Heart right ventricle (tissue), 16 donors: Measurements from ENCODE around the gene RNU1-3. TPM values are rescaled to one million over a fixed set of nuclear protein-coding genes. Genes with fewer than 3 reads are reported as not detected.
A peak's percentile ranks its signal among the peaks of the same experiment; 100 is the strongest.
"Not testable (repeated sequence)": the region's sequence is repeated elsewhere in the genome, so short reads cannot be mapped to it uniquely, and the experiment has no call there.

Source experiments
- ATAC-seq, 8 donors: fragments of 200-7000 bp; cut with Tn5 transposase; one replicate each; pipeline ENCODE4 v1.9.1; 2020; ENCODE audit warnings: mild to moderate bottlenecking in 8 of 8, moderate library complexity in 8 of 8, moderate number of reproducible peaks in 1 of 8
- DNase-seq, 2 donors: peaks; one replicate each; pipeline ENCODE4 v3.0.0-alpha.2; 2020
- H3K27ac ChIP-seq, 10 donors: fragments of 200-600 bp; sonication (generic) in 2 of 10; one replicate each; pipeline versions ENCODE4 v1.5.0 to v1.8.0; 2020 to 2022; ENCODE audit warnings: mild to moderate bottlenecking in 3 of 10
- H3K27me3 ChIP-seq, 7 donors: fragments of 200-600 bp; one replicate each; pipeline ENCODE4 v1.8.0; 2021 to 2022; ENCODE audit warnings: mild to moderate bottlenecking in 2 of 7
- H3K36me3 ChIP-seq, 9 donors: fragments of 200-600 bp; sonication (generic) in 1 of 9; one replicate each; pipeline versions ENCODE4 v1.5.0 to v1.8.0; 2020 to 2022; ENCODE audit warnings: mild to moderate bottlenecking in 2 of 9
- H3K4me1 ChIP-seq, 9 donors: fragments of 200-600 bp; sonication (generic) in 1 of 9; one replicate each; pipeline versions ENCODE4 v1.5.0 to v1.8.0; 2020 to 2022; ENCODE audit warnings: mild to moderate bottlenecking in 4 of 9
- H3K4me3 ChIP-seq, 10 donors: fragments of 200-600 bp; sonication (generic) in 2 of 10; one replicate each; pipeline versions ENCODE4 v1.5.0 to v1.8.0; 2020 to 2022; ENCODE audit warnings: mild to moderate bottlenecking in 7 of 10, moderate library complexity in 2 of 10
- H3K9me3 ChIP-seq, 11 donors: fragments of 200-600 bp in 10 of 11; sonication (generic) in 2 of 11; one replicate each; pipeline versions ENCODE4 v1.5.0 to v1.8.0; 2013 to 2022; ENCODE audit warnings: mild to moderate bottlenecking in 2 of 11, control low read depth in 1 of 11, moderate library complexity in 1 of 11
- WGBS, 2 donors: extraction: QIAGEN DNeasy Blood & Tissue Kit; methylation state at CpG; one replicate each; pipeline ENCODE4 v1.1.7; 2013; ENCODE audit warnings: inconsistent platforms in 1 of 2; 5-methylcytosine and 5-hydroxymethylcytosine counted together
- intact Hi-C, 10 donors: fragments of 100-400 bp; cut with DNase I; formaldehyde crosslinking; loops; one replicate each; pipeline versions ENCODE4 v1.11.1 to v1.14.2; 2022
- polyA plus RNA-seq, 2 donors: library from polyadenylated mRNA; stranded (reverse); fragments of 200-250 nt; gene quantifications; one replicate each; pipeline ENCODE4 v1.2.3, GENCODE V29; 2013
- total RNA-seq, 10 donors: library from RNA; stranded (reverse); fragmentation: NEBNext Ultra II Directional in 3 of 10; extraction: Animal tissue kit (Norgen Biotek cat#: 25700) in 3 of 10; gene quantifications; one replicate each; pipeline versions ENCODE4 v1.2.1 to v1.2.4, GENCODE V29; 2021 to 2023
- donor health status: Arrhythmogenic right ventricular cardiomyopathy.
- donor health status: ischemic (EF 13 %, LVEDD 7.1; RV severe dilation, severe dysfunction).
- donor health status: healthy with polysubstance abuse.
- donor health status: DM: no; HTN: yes; CAD: no.
- donor health status: DM: no; HTN: no; CAD: no.
- donor health status: ischemic (EF 25% LVEDD 6.9; RV normal size, moderate dysfunction).
- donor health status: ischemic (EF 25% LVEDD 5.7; RV mildly dilated, moderate dysfunction).
- donor health status: healthy.
- donor health status: DM: yes; HTN: yes; CAD: no.
- donor health status: Ischemic cardiomyopathy.
- donor health status: ischemic (EF 35%, LVEDD 5.7; RV mildly dilated, moderate dysfunction).
- donor health status: nonischemic (EF 11% LVEDD 7.7; RV severe dilation, severe dysfunction).
- donor health status: DM: yes; HTN: yes; CAD: no.
- donor health status: PGD.
- donor health status: ischemic (EF 29% LVEDD 5.4; RV normal size, mild dysfunction).
- donor health status: nonischemic (EF 23%, LVEDD 6.1; RV moderate dilation, normal function).

RNU1-3 gene
- total and polyA plus RNA-seq, 12 donors: 635 to 5,242 (median 1,949) TPM; not detected in 2

GRCh38 chr1:16651560-16651959 is 15.2 kb downstream of the RNU1-3 start:
- DNase-seq, H3K4me3 ChIP-seq, ATAC-seq, intact Hi-C loops, H3K4me1 ChIP-seq, H3K36me3 ChIP-seq, H3K27ac ChIP-seq, H3K9me3 ChIP-seq: not testable (repeated sequence)
- 96 to 97% methylated on average over 1 of the region's 1 CpG for WGBS, 2 donors
- peaks cover 0 to 35% (median 14%) of the 10 kb centered on the region in 7 donors for H3K27me3 ChIP-seq

GRCh38 chr1:16649960-16650359 is 16.8 kb downstream of the RNU1-3 start:
- H3K4me3 ChIP-seq, H3K27ac ChIP-seq, ATAC-seq, H3K36me3 ChIP-seq, intact Hi-C loops, H3K4me1 ChIP-seq, H3K9me3 ChIP-seq: not testable (repeated sequence)
- peak; percentile 2 to 9 for DNase-seq
- H3K27me3 ChIP-seq: peaks cover 0 to 35% (median 18%) of the 10 kb centered on the region in 7 donors
- WGBS, 2 donors: 78 to 85% methylated on average over 9 of the region's 9 CpGs

DNA sequence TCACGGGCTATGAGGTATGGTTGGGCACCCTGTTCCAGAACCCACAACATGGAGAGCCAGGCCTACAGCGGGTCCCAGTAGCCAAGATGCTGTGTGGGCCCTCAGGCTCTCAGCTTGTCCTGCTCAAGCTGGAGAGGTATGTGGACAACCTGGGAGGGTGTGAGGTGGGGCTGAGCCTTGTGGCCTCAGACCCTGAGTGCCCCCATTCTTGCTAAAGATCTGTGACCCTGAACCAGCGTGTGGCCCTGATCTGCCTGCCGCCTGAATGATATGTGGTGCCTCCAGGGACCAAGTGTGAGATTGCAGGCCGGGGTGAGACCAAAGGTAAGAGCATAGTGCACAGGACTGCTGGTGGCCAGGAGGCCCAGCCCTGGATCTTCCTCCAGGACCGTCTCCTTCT is 17.4 kb downstream of the RNU1-3 start:
- WGBS, 2 donors: 75 to 86% methylated on average over 4 to 5 of the region's 6 CpGs
- intact Hi-C loops: not testable (repeated sequence)
- peak in 1 of 2 donors; percentile 2 for DNase-seq

GRCh38 chr1:16648756-16649155 is 18.0 kb downstream of the RNU1-3 start:
- WGBS, 2 donors: 93 to 96% methylated on average over 7 of the region's 8 CpGs
- Histone ChIP-seq H3K4me1 (peaks cover 6 to 16% (median 12%) of the 10 kb centered on the region in 9 donors), H3K27me3 (peaks cover 0 to 35% (median 18%) of the 10 kb centered on the region in 7 donors)
- H3K27ac ChIP-seq, H3K36me3 ChIP-seq, H3K9me3 ChIP-seq, H3K4me3 ChIP-seq, intact Hi-C loops, ATAC-seq: not testable (repeated sequence)
- DNase-seq: peak in 1 of 2 donors; percentile 3

More for the DNA sequence above, 17.4 kb downstream of the RNU1-3 start:
- ATAC-seq, H3K4me3 ChIP-seq, H3K9me3 ChIP-seq, H3K36me3 ChIP-seq, H3K27ac ChIP-seq: not testable (repeated sequence)
- Histone ChIP-seq H3K27me3 (peaks cover 0 to 35% (median 18%) of the 10 kb centered on the region in 7 donors), H3K4me1 (peaks cover 6 to 12% (median 8%) of the 10 kb centered on the region in 9 donors)

- not testable (repeated sequence) for H3K27ac ChIP-seq
- H3K4me3 ChIP-seq: peak overlapping the region in 3 of 10 donors; percentile 12 to 31 (median 13)
Measured at GRCh38 chr1:16648250-16648649, 18.5 kb downstream of the RNU1-3 start.

GRCh38 chr1:16647179-16648176 is 19.3 kb downstream of the RNU1-3 start:
- WGBS, 2 donors: 3 to 4% methylated on average over 50 to 59 of the region's 84 CpGs

More at GRCh38 chr1:16648250-16648649, 18.5 kb downstream of the RNU1-3 start:
- H3K27me3 ChIP-seq: peaks cover 0 to 35% (median 18%) of the 10 kb centered on the region in 7 donors
- ATAC-seq, intact Hi-C loops, H3K9me3 ChIP-seq, H3K36me3 ChIP-seq: not testable (repeated sequence)
- WGBS, 2 donors: 15 to 19% methylated on average over 25 to 27 of the region's 32 CpGs
- peak; percentile 2 to 8 for DNase-seq
- H3K4me1 ChIP-seq: peaks cover 7 to 21% (median 17%) of the 10 kb centered on the region in 9 donors

DNA sequence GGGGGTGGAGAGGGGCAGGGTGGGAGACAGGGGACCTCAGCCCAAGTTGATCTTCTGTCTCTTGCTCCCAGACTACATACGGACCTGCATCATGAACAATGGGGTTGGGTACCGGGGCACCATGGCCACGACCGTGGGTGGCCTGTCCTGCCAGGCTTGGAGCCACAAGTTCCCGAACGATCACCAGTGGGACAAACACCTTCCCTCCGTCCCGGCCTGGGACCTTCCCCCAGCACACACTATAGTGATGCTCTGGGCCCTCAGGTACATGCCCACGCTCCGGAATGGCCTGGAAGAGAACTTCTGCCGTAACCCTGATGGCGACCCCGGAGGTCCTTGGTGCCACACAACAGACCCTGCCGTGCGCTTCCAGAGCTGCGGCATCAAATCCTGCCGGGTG is 20.0 kb downstream of the RNU1-3 start:
- peaks cover 15 to 36% (median 29%) of the 10 kb centered on the region in 9 donors for H3K4me1 ChIP-seq
- H3K27ac ChIP-seq, H3K4me3 ChIP-seq, ATAC-seq, H3K36me3 ChIP-seq, H3K9me3 ChIP-seq, intact Hi-C loops, DNase-seq: not testable (repeated sequence)
- peaks cover 0 to 31% (median 18%) of the 10 kb centered on the region in 7 donors for H3K27me3 ChIP-seq
- 95 to 96% methylated on average over 7 to 9 of the region's 17 CpGs for WGBS, 2 donors

More at GRCh38 chr1:16647179-16648176, 19.3 kb downstream of the RNU1-3 start:
- peaks cover 14 to 29% (median 25%) of the 10 kb centered on the region in 9 donors for H3K4me1 ChIP-seq
- H3K36me3 ChIP-seq, H3K9me3 ChIP-seq, intact Hi-C loops, H3K27ac ChIP-seq: not testable (repeated sequence)
- H3K4me3 ChIP-seq: peak overlapping the region in 7 of 10 donors; percentile 9 to 31 (median 23)
- peak in 1 of 8 donors; percentile 2 for ATAC-seq
- peaks cover 0 to 35% (median 18%) of the 10 kb centered on the region in 7 donors for H3K27me3 ChIP-seq
- peak; percentile 8 to 19 for DNase-seq

GRCh38 chr1:16646061-16646664 is 20.6 kb downstream of the RNU1-3 start:
- H3K9me3 ChIP-seq, H3K36me3 ChIP-seq, ATAC-seq, H3K4me3 ChIP-seq, intact Hi-C loops, H3K27ac ChIP-seq: not testable (repeated sequence)
- WGBS, 2 donors: 89 to 91% methylated on average over 15 of the region's 15 CpGs
- H3K4me1 ChIP-seq: peaks cover 15 to 36% (median 29%) of the 10 kb centered on the region in 9 donors
- peaks cover 0 to 26% (median 16%) of the 10 kb centered on the region in 7 donors for H3K27me3 ChIP-seq
- peak; percentile 6 to 13 for DNase-seq

GRCh38 chr1:16645271-16646060 is 21.3 kb downstream of the RNU1-3 start:
- peak overlapping the region in 9 of 10 donors; percentile 72 to 94 (median 86) for H3K27ac ChIP-seq
- intact Hi-C loops: loop anchor here in 1 of 10 donors (2.0 kb wide), 1 partner anchor 31 kb away; no protein-coding TSS in a partner anchor
- not testable (repeated sequence) for H3K9me3 ChIP-seq, H3K36me3 ChIP-seq
- peaks cover 0 to 22% (median 16%) of the 10 kb centered on the region in 7 donors for H3K27me3 ChIP-seq
- DNase-seq (peak; percentile 10 to 33), ATAC-seq (peak in 3 of 8 donors; percentile 1 to 8 (median 4))
- peaks cover 15 to 36% (median 29%) of the 10 kb centered on the region in 9 donors for H3K4me1 ChIP-seq
- H3K4me3 ChIP-seq: peak overlapping the region; percentile 61 to 89 (median 74)
- 93 to 95% methylated on average over 7 of the region's 7 CpGs for WGBS, 2 donors
